GM23338 (cell line): ENCODE results near the gene UQCR11. TPM values are rescaled to one million over a fixed set of nuclear protein-coding genes. Genes with fewer than 3 reads are reported as not detected.

Experiments used
- ATAC-seq: fragments of 200-7000 bp; cut with Tn5 transposase; 3 replicates; pipeline ENCODE4 v1.9.1; 2020
- DNase-seq: peaks from one replicate; pipeline ENCODE4 v3.0.0-alpha.2; 2015; ENCODE audit warnings: low spot score
- H2AFZ ChIP-seq: fragments of 200-600 bp; sonication (generic); 2 replicates; pipeline ENCODE4 v1.8.0; 2016; ENCODE audit warnings: antibody characterized with exemption, mild to moderate bottlenecking, moderate library complexity
- H3F3A ChIP-seq: fragments of 200-600 bp; sonication (generic); replicated peaks from 2 replicates; pipeline ENCODE4 v1.8.0; 2017; ENCODE audit warnings: antibody characterized with exemption, mixed run types, low read depth
- H3K27ac ChIP-seq: fragments of 200-600 bp; sonication (generic); 2 replicates; pipeline ENCODE4 v1.6.1; 2016; ENCODE audit warnings: low read depth
- H3K27me3 ChIP-seq: fragments of 200-600 bp; sonication (generic); 2 replicates; pipeline ENCODE4 v1.8.0; 2016; ENCODE audit warnings: mild to moderate bottlenecking, mixed run types, moderate library complexity; ENCODE audit not compliant: insufficient read depth
- H3K36me3 ChIP-seq: fragments of 200-600 bp; sonication (generic); 2 replicates; pipeline ENCODE4 v1.8.0; 2016; ENCODE audit warnings: mild to moderate bottlenecking; ENCODE audit not compliant: insufficient read depth
- H3K4me1 ChIP-seq: fragments of 200-600 bp; sonication (generic); 2 replicates; pipeline ENCODE4 v1.8.0; 2016; ENCODE audit warnings: mild to moderate bottlenecking, moderate library complexity; ENCODE audit not compliant: insufficient read depth
- H3K4me2 ChIP-seq: fragments of 200-600 bp; sonication (generic); 2 replicates; pipeline ENCODE4 v1.7.1; 2017; ENCODE audit warnings: mixed run types
- H3K4me3 ChIP-seq: fragments of 200-600 bp; sonication (generic); 2 replicates; pipeline ENCODE4 v1.6.1; 2016; ENCODE audit warnings: mixed run types
- H3K79me2 ChIP-seq: fragments of 200-600 bp; sonication (generic); replicated peaks from 2 replicates; pipeline ENCODE4 v1.8.0; 2017; ENCODE audit warnings: mild to moderate bottlenecking; ENCODE audit not compliant: insufficient read depth
- H3K9me2 ChIP-seq: fragments of 200-600 bp; sonication (generic); 2 replicates; pipeline ENCODE4 v1.8.0; 2017; ENCODE audit not compliant: insufficient read depth
- H4K20me1 ChIP-seq: fragments of 200-600 bp; sonication (generic); replicated peaks from 2 replicates; pipeline ENCODE4 v1.8.0; 2017; ENCODE audit warnings: mild to moderate bottlenecking; ENCODE audit not compliant: insufficient read depth
- H3K27ac Mint-ChIP-seq: 2 replicates; pipeline ENCODE4 v1.8.0; 2020; ENCODE audit warnings: inconsistent platforms, mild to moderate bottlenecking, moderate library complexity, mixed read lengths
- H3K27me3 Mint-ChIP-seq: 3 replicates; pipeline ENCODE4 v1.8.0; 2022; ENCODE audit warnings: low read depth, mild to moderate bottlenecking, moderate library complexity, mixed read lengths, inconsistent platforms; ENCODE audit not compliant: insufficient read depth, poor library complexity
- H3K36me3 Mint-ChIP-seq: 3 replicates; pipeline ENCODE4 v1.8.0; 2021; ENCODE audit warnings: low read depth, mild to moderate bottlenecking, inconsistent platforms, moderate library complexity, mixed read lengths
- H3K4me1 Mint-ChIP-seq: 3 replicates; pipeline ENCODE4 v1.8.0; 2020; ENCODE audit warnings: mild to moderate bottlenecking, inconsistent platforms, mixed read lengths
- H3K4me3 Mint-ChIP-seq: 3 replicates; pipeline ENCODE4 v1.8.0; 2021; ENCODE audit warnings: moderate library complexity, mild to moderate bottlenecking, inconsistent platforms, mixed read lengths
- H3K9me3 Mint-ChIP-seq: 3 replicates; pipeline ENCODE4 v1.8.0; 2020; ENCODE audit warnings: moderate library complexity, mild to moderate bottlenecking, inconsistent platforms, mixed read lengths
- EZH2phosphoT487 ChIP-seq: fragments of 200-600 bp; sonication (generic); IDR thresholded peaks from one replicate; pipeline ENCODE4 v1.8.1; 2018; ENCODE audit warnings: antibody characterized with exemption; ENCODE audit not compliant: unreplicated experiment
- JUNB ChIP-seq: IDR thresholded peaks from one replicate; pipeline ENCODE4 v1.6.1; 2016; ENCODE audit warnings: antibody characterized with exemption; ENCODE audit not compliant: unreplicated experiment
- REST ChIP-seq: IDR thresholded peaks from one replicate; pipeline ENCODE4 v1.6.1; 2018; ENCODE audit warnings: antibody characterized with exemption; ENCODE audit not compliant: unreplicated experiment
- ZNF331 ChIP-seq: fragments of 250-450 bp; sonication (Bioruptor Pico); IDR thresholded peaks from 2 replicates; pipeline ENCODE4 v1.5.0; 2020; ENCODE audit warnings: low read depth, mild to moderate bottlenecking, moderate library complexity
- polyA plus RNA-seq: library from polyadenylated mRNA; unstranded; fragments of >200 nt; fragmentation: Nextera tagmentation; extraction: Ambion mirVana; gene quantifications from 2 replicates; pipeline ENCODE4 v1.2.1, GENCODE V29; 2016
- total RNA-seq: library from RNA; depleted of rRNA; stranded (reverse); fragments of >200 nt; shearing (Covaris generic); gene quantifications from 2 replicates; pipeline ENCODE4 v1.2.3, GENCODE V29; 2014
- TF ChIP-seq, protein P1 (sequence below): IDR thresholded peaks from 2 replicates; pipeline ENCODE4 v1.6.1; 2016; ENCODE audit warnings: antibody characterized with exemption

Gene UQCR11
- total and polyA plus RNA-seq, 2 experiments from 2014 or later, result 46.4 to 413 TPM

DNA sequence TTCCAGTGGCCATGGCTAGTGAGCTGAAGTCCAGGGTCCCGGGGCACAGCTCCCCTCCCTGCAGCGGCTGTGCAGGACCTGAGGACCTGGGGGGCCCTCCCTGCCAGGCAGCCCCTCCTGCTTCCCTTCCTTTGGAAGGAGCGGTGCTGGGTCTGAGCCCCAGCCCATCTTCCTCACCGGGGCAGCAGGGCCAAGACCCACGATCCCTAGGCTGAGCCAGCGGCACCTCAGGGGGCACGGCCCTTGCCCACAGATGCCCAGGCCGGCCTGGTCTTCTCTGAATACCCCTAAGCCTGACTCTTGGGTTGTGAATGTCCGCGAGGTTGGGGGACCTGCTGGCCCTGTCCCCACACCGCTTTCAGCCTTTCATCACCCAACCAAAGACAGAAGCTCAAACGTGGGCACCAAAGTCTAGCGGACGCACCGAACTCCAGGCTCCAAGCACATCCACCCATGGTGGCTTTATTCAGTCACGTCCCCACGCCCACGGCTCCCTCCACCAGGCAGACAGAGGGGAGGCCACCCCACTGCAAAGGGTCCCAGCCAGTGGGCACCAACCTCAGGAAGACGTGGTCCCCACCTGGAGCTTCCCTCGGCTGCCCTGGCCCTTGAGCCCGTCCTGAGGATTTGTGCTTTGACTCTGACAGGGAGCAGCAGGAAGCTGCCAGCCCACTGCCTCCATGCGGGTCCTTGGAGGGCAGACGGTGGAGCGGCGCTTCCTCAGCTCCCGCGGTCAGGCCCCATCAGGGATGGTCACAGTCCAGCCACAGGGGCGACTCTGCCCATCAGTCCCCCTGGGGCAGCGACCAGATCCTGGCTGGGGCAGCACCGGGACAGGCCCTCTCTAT is 28.8 kb downstream of the UQCR11 start:
- Histone ChIP-seq H3K79me2 (no peaks in the 10 kb centered on the region), H3K9me2 (no peaks in the 10 kb centered on the region), H4K20me1 (peaks cover 9% of the 10 kb centered on the region), H3K36me3 (no peaks in the 10 kb centered on the region; the same call in 1 of the 2 replicates), H3K4me2 (no peak overlapping the region), H3K4me3 (no peak overlapping the region), H3K27me3 (no peaks in the 10 kb centered on the region), H3K4me1 (no peaks in the 10 kb centered on the region), H3F3A (no peaks in the 10 kb centered on the region), H2AFZ (no peak overlapping the region), H3K27ac (no peak overlapping the region)
- ATAC-seq (no peak), DNase-seq (no peak)
- H3K4me1 Mint-ChIP-seq, result no peaks in the 10 kb centered on the region
- H3K27me3 Mint-ChIP-seq, result peaks cover 25% of the 10 kb centered on the region
- no peaks in the 10 kb centered on the region for H3K9me3 Mint-ChIP-seq
- no peak overlapping the region for H3K27ac Mint-ChIP-seq
- TF ChIP-seq REST (no peak), EZH2phosphoT487 (no peak), JUNB (no peak)
- no peak overlapping the region for H3K4me3 Mint-ChIP-seq
- H3K36me3 Mint-ChIP-seq, result peaks cover 27% of the 10 kb centered on the region

GRCh38 chr19:1575323-1576241 is 29.7 kb downstream of the UQCR11 start:
- Histone ChIP-seq H3K4me2 (no peak overlapping the region), H3K36me3 (no peaks in the 10 kb centered on the region; the same call in 1 of the 2 replicates), H3K4me1 (no peaks in the 10 kb centered on the region), H2AFZ (no peak overlapping the region), H3K27ac (no peak overlapping the region), H4K20me1 (peaks cover 9% of the 10 kb centered on the region), H3K9me2 (no peaks in the 10 kb centered on the region), H3K27me3 (peaks cover 3% of the 10 kb centered on the region; the same call in 1 of the 2 replicates), H3K4me3 (no peak overlapping the region), H3K79me2 (no peaks in the 10 kb centered on the region), H3F3A (no peaks in the 10 kb centered on the region)
- H3K27ac Mint-ChIP-seq, result no peak overlapping the region
- ATAC-seq, result peak; percentile 23
- no peak overlapping the region; the same call in 2 of the 3 replicates for H3K4me3 Mint-ChIP-seq
- H3K27me3 Mint-ChIP-seq, result peaks cover 29% of the 10 kb centered on the region
- H3K4me1 Mint-ChIP-seq, result no peaks in the 10 kb centered on the region
- DNase-seq, result no peak
- no peaks in the 10 kb centered on the region for H3K9me3 Mint-ChIP-seq
- H3K36me3 Mint-ChIP-seq, result peaks cover 19% of the 10 kb centered on the region
- no peak for TF ChIP-seq REST
- TF ChIP-seq, protein P1, sequence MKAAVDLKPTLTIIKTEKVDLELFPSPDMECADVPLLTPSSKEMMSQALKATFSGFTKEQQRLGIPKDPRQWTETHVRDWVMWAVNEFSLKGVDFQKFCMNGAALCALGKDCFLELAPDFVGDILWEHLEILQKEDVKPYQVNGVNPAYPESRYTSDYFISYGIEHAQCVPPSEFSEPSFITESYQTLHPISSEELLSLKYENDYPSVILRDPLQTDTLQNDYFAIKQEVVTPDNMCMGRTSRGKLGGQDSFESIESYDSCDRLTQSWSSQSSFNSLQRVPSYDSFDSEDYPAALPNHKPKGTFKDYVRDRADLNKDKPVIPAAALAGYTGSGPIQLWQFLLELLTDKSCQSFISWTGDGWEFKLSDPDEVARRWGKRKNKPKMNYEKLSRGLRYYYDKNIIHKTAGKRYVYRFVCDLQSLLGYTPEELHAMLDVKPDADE, result no peak
- TF ChIP-seq ZNF331 (CRISPR knock-in tag), result no peak
